HG03520 (cell line): ENCODE data around the gene PTMS.

ENCODE experiments used
- ATAC-seq: cut with Tn5 transposase; IDR thresholded peaks from one replicate; pipeline ENCODE4 v1.9.1; 2021; ENCODE audit warnings: mild to moderate bottlenecking, moderate library complexity; ENCODE audit not compliant: unreplicated experiment

Gene PTMS

DNA sequence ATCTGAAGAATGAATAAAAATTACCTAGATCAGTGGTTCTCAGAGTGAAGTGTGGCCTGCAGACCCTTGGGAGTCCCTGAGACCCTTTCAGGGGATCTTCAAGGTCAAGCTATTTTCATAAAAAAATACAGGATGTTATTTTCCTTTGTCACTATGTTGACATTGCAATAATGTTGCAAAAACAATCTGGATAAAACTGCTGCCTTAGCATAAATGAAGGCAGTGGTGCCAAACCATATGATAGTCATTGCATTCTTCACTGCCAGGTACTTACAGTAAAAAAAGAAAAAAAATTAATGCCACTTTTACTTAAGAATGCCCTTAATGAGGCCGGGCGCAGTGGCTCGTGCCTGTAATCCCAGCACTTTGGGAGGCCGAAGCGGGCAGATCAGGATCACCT, 21.1 kb downstream of the PTMS start:
- no peak for ATAC-seq

- ATAC-seq, result no peak
Measured at GRCh38 chr12:6788972-6789924, 23.1 kb downstream of the PTMS start, which contains the start of gene CD4. CD4 (plus strand) TSS chr12:6789528; CDS start chr12:6800139, 10,611 bp downstream.

- ATAC-seq, result no peak
Measured at GRCh38 chr12:6790496-6791150, 24.5 kb downstream of the PTMS start.

DNA sequence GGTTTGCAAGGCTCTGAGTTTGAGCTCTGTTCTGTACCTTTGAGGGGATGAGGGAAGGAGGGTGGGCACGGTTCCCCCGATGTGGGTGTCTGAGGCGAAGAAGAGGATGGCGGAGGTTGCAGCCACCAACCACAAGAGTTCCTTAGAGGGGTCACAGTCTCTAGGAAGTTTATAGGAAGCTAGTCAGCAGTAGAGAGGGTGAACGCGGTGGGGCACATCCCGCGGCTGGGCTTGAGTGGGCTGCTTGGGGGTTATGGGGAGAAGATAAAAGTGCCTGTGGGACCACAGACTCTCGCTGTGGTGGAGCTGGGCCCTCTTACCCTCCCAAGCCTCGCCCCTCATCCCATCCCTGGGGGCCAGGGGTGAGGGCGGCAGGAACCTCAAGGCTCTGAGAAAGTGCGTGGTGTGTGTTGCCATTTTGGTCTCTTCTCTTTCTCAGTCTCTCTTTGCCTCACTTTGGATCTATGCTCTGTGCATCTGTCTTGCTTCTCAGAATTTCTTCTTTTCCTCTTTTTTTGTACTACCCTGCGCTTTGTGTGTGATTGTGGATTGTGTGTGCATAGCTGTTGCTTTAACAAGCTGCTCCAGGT, 25.9 kb downstream of the PTMS start:
- ATAC-seq, result no peak

GRCh38 chr12:6792522-6793201, 26.5 kb downstream of the PTMS start:
- no peak for ATAC-seq

DNA sequence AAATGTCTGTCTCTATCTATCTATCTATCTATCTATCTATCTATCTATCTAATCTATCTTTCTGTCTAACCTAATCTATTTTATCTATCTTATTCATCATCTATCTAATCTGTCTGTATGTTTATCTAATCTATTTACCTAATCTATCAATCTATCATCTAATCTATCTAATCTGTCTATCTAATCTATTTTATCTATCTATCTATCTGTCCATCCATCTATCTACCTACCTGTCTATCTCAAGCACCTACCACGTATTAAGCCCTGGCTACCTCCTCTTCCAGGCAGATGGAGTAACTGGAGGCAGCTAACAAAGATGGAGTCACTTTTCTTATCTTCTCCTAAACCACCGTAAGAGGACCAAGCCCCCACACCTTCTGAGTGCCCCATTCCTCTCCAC, 28.9 kb downstream of the PTMS start:
- no peak for ATAC-seq

GRCh38 chr12:6796576-6796975, 30.4 kb downstream of the PTMS start:
- no peak for ATAC-seq

- no peak for ATAC-seq
Measured at GRCh38 chr12:6799147-6799546, 33.0 kb downstream of the PTMS start.

DNA sequence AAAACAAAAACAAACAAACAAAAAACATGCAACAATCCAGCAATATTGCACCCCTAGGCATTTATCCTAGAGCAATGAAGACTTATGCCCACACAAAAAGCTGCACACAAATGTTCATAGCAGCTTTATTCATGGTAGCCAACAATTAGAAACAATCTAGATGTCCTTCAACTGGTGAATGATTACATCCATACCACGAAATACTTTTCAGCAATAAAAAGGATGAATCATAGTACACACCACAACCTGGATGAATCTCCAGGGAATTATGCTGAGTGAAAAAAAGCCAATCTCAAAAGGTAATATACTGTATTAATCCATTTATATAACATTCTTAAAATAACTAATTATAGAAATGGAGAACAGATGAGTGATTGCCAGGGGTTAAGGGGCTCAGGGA, 41.0 kb downstream of the PTMS start:
- no peak for ATAC-seq

DNA sequence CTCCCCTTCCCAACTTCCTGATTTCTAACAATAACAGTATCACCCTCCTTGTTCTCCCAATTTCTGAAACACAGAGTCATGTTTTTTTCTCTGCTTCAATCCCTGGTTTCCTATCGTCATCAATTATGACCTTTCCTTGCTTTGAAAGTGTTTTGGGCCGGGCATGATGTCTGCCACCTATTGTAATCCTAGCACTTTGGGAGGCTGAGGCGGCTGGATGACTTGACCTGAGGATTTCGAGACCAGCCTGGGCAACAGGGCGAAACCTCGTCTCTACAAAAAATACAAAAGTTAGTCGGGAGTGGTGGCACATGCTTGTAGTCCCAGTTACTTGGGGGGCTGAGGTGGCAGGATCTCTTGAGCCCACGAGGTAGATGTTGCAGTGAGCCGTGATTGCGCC, 42.9 kb downstream of the PTMS start:
- no peak for ATAC-seq

DNA sequence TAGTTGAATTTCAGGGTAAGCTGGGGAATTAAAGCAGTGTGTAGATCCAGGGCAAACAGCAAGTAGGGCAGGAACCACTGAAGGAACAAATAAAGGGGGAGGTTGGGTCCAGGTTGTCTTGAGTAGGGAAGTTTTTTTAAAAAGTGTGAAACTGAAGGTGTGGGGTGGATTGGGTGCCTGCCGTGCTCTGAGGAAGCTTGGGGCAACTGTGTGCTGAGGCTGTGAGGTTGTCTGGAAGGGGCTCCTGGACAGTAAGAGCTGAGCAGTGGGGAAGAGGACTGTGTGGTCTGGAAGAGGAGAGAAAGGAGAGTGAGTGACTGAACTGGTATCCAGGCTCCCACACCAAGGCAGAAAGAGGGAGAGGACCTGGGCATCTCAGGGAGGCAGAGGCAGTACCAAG, 44.6 kb downstream of the PTMS start:
- no peak for ATAC-seq

GRCh38 chr12:6813363-6813762, 47.2 kb downstream of the PTMS start:
- ATAC-seq, result no peak

DNA sequence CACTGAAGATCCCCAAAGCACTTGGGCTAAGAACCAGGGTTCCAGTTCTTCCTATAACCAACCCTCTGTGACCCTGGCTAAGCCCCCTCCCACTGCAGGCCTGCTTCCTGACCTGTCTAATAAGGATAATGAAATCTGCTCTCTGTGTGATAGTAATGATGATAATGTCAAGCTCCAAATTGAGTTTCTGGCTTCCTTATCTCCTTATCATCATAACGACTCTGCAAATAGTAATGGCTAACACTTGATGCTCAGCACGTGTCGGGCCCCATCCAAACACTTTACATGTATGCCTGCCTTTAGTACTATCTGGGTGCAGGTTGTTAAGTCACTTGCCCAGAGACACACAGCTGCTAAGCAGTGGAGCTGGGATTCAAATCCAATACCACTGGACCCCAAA, 50.4 kb downstream of the PTMS start:
- ATAC-seq, result no peak

DNA sequence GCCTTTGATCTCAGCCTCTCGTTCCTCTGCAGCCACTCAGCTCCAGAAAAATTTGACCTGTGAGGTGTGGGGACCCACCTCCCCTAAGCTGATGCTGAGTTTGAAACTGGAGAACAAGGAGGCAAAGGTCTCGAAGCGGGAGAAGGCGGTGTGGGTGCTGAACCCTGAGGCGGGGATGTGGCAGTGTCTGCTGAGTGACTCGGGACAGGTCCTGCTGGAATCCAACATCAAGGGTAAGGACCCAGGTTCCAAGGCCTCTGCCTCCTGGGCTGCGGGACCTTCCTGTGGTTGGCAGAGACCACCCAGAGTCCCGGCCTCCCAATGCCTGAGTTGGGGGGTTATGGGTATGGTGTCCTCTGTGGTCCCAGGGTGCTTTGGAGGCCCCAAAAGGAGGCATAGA, 50.9 kb downstream of the PTMS start:
- ATAC-seq, result no peak

DNA sequence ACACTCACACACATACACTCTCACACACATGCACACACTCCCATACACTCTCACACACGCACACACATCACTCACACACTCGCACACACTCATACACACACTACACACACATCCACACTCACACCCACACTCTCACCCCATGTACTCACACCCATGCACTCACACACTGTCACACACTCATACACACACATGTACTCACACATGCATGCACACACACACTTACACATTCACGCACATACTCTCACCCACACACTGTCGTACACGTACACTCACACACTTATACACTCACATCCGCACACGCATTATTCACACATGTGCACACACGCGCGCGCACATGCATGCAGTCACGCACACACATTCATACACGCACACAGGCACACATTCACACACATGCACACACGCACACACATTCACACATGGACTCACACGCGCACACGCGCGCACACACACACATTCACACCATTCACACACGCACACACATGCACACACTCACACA, 51.5 kb downstream of the PTMS start:
- no peak for ATAC-seq

DNA sequence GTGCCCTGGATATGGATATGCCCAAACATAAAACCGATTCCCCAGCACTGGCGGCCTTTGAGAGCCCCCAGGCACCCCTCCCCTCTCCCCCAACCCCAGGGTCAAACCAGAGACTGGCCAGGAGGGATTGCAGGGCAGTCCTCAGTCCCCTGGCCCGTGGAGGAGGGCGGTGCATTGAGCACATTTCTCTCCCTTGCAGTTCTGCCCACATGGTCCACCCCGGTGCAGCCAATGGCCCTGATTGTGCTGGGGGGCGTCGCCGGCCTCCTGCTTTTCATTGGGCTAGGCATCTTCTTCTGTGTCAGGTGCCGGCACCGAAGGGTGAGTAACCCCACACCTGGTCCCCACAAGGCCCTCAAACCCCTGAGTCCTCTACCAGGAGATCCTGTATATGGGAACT, 52.1 kb downstream of the PTMS start:
- ATAC-seq, result no peak

- no peak for ATAC-seq
Measured at GRCh38 chr12:6818645-6819044, 52.5 kb downstream of the PTMS start.

GRCh38 chr12:6819106-6820030, 53.2 kb downstream of the PTMS start:
- no peak for ATAC-seq

- no peak for ATAC-seq
Measured at GRCh38 chr12:6820166-6820565, 54.0 kb downstream of the PTMS start.
